ENCODE results near the gene CDC42SE1. TPM values are rescaled to one million over a fixed set of nuclear protein-coding genes. Genes with fewer than 3 reads are reported as not detected.

The CDC42SE1 gene
- total RNA-seq, 1 experiment from 2014 or later = 60.8 TPM

DNA sequence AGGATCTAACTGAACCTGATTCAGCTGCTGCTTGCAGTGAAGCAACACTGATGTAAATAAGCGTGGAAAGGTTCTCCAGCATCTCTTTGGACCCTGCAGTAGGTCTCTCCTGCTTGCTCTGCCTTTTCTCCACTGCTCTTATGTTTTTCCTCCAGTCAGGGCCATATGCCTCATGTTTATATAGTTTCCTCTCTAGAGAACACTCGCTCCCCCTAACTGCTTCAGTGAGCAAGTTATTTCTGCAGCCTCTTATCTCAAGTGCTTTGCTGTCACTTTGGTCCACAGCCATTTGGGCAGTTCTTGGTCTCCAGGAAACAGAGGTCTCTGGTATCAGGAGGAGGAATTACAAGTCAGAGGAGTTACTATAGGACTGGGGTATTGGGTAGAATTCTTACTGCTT, 45.9 kb downstream of the CDC42SE1 start:
- Histone ChIP-seq H3K9ac (ENCODE audit: low read length) (no peak overlapping the region), H3F3A (ENCODE audit: low read length, unreplicated experiment) (no peaks in the 10 kb centered on the region), H3K79me2 (ENCODE audit: low read length) (peaks cover 30% of the 10 kb centered on the region), H3K4me3 (ENCODE audit: low read length) (no peak overlapping the region), H3K27me3 (ENCODE audit: low read length) (no peaks in the 10 kb centered on the region), H3K27ac (ENCODE audit: low read length) (no peak overlapping the region), H3K4me1 (ENCODE audit: insufficient read depth, low read length) (peaks cover 15% of the 10 kb centered on the region), H4K20me1 (ENCODE audit: low read length) (no peaks in the 10 kb centered on the region), H3K36me3 (ENCODE audit: low read depth, low read length) (no peaks in the 10 kb centered on the region; the same call in 1 of the 2 replicates), H3K9me2 (replicated peaks; ENCODE audit: low read length) (no peaks in the 10 kb centered on the region), H3K4me2 (ENCODE audit: low read length) (no peak overlapping the region), H3K9me3 (ENCODE audit: low read length) (no peaks in the 10 kb centered on the region), H2AFZ (ENCODE audit: low read length) (no peak overlapping the region)
- intact Hi-C loops (cut with micrococcal nuclease) = no loop called here
- ChIA-PET CTCF (no interaction called here), POLR2A (ENCODE audit: unreplicated experiment) (interaction anchor here (0.6 kb wide), 1 partner anchor 12 kb away, joined by 4 read pairs; no protein-coding TSS in a partner anchor)
- no peak for TF ChIP-seq EZH2 (IDR thresholded peaks at IDR 0.05; ENCODE audit: low read length, unreplicated experiment)
- no peak for DNase-seq
- BruUV-seq (replicated peaks) = no TSS peak
- no peak for ATAC-seq

DNA sequence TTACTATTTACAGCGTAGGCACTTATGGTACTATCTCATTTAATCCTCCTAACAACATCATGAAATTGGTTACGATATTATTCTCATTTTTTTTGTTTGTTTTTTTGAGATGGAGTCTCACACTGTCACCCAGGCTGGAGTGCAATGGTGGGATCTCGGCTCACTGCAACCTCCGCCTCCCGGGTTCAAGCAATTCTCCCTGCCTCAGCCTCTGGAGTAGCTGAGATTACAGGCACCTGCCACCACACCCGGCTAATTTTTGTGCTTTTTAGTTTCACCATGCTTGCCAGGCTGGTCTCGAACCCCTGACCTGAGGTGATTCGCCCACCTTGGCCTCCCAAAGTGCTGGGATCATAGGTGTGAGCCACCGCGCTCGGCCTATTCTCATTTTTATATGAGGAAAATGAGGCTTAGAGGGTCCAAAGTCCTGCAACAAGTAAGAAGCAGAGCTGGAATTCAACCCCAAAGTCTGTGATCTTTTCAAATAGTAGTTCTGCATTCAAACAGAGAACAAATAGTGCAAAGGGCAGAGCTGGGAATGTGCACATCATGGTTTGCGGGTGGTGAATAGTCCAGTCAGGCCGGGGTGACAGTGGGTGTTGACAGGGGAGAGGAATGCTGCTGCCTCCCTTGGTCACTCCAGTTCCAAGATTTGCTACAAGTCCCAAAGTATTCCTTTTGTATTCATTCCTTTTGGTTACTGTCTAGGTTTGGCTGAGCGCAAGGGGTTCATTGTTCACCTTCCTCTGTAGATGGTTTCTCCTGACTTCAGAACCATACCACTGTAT, 46.5 kb downstream of the CDC42SE1 start:
- Histone ChIP-seq H3K79me2 (ENCODE audit: low read length) (peaks cover 32% of the 10 kb centered on the region), H3K9ac (ENCODE audit: low read length) (no peak overlapping the region), H2AFZ (ENCODE audit: low read length) (no peak overlapping the region), H3K36me3 (ENCODE audit: low read depth, low read length) (no peaks in the 10 kb centered on the region; the same call in 1 of the 2 replicates), H4K20me1 (ENCODE audit: low read length) (no peaks in the 10 kb centered on the region), H3K27ac (ENCODE audit: low read length) (no peak overlapping the region), H3F3A (ENCODE audit: low read length, unreplicated experiment) (no peaks in the 10 kb centered on the region), H3K27me3 (ENCODE audit: low read length) (no peaks in the 10 kb centered on the region), H3K4me3 (ENCODE audit: low read length) (no peak overlapping the region), H3K4me1 (ENCODE audit: insufficient read depth, low read length) (peaks cover 17% of the 10 kb centered on the region), H3K4me2 (ENCODE audit: low read length) (no peak overlapping the region), H3K9me3 (ENCODE audit: low read length) (no peaks in the 10 kb centered on the region), H3K9me2 (replicated peaks; ENCODE audit: low read length) (no peaks in the 10 kb centered on the region)
- ATAC-seq (no peak), DNase-seq (no peak)
- TF ChIP-seq, protein P1, sequence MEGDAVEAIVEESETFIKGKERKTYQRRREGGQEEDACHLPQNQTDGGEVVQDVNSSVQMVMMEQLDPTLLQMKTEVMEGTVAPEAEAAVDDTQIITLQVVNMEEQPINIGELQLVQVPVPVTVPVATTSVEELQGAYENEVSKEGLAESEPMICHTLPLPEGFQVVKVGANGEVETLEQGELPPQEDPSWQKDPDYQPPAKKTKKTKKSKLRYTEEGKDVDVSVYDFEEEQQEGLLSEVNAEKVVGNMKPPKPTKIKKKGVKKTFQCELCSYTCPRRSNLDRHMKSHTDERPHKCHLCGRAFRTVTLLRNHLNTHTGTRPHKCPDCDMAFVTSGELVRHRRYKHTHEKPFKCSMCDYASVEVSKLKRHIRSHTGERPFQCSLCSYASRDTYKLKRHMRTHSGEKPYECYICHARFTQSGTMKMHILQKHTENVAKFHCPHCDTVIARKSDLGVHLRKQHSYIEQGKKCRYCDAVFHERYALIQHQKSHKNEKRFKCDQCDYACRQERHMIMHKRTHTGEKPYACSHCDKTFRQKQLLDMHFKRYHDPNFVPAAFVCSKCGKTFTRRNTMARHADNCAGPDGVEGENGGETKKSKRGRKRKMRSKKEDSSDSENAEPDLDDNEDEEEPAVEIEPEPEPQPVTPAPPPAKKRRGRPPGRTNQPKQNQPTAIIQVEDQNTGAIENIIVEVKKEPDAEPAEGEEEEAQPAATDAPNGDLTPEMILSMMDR (conservative IDR thresholded peaks at IDR 0.05; ENCODE audit: low read depth, low read length) = no peak
- no peak for TF ChIP-seq EZH2 (IDR thresholded peaks at IDR 0.05; ENCODE audit: low read length, unreplicated experiment)
- no peak for TF ChIP-seq EZH2phosphoT487 (IDR thresholded peaks at IDR 0.05; ENCODE audit: borderline replicate concordance, low read length)
- ChIA-PET CTCF (no interaction called here), POLR2A (ENCODE audit: unreplicated experiment) (interaction anchor here (0.6 kb wide), 1 partner anchor 11 kb away, joined by 4 read pairs; no protein-coding TSS in a partner anchor)
- intact Hi-C loops (cut with micrococcal nuclease) = no loop called here
- BruUV-seq (replicated peaks) = no TSS peak

DNA sequence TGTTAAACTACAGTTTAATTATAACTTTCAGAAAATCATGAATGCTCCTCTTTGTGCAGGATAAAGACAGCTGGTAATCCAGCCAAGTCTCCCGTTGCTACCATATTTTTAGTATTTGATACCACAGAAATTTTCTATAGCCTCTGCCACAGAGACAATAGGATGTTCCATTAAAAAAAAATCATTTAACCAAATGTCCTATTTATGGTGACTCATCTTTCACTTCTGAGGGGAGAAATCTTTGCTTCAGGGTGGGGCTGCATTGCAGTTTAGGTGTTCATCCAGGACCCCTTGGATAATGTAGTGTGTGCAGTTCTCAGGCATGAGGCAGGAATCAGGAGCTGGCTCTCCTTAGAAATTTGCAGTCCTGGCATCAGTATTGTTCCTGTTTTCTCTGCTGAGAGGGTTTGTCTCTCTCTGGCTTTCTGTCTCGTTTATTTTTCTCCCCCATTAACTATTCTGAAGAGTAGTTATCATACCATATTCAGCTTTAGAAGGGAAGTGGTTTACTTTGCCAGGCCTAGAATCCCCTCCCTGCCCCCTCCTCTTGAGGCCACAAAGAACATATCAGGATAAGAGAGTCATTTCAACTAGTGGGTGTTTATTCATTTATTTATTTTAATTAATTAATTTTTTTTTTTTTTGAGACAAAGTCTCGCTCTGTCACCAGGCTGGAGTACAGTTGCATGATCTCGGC, 48.1 kb downstream of the CDC42SE1 start:
- DNase-seq (no peak), ATAC-seq (no peak)
- Histone ChIP-seq H4K20me1 (ENCODE audit: low read length) (no peaks in the 10 kb centered on the region), H3K9ac (ENCODE audit: low read length) (no peak overlapping the region), H3K27me3 (ENCODE audit: low read length) (no peaks in the 10 kb centered on the region), H3K9me2 (replicated peaks; ENCODE audit: low read length) (no peaks in the 10 kb centered on the region), H3K27ac (ENCODE audit: low read length) (no peak overlapping the region), H3K4me2 (ENCODE audit: low read length) (no peak overlapping the region), H3K79me2 (ENCODE audit: low read length) (peaks cover 32% of the 10 kb centered on the region), H3F3A (ENCODE audit: low read length, unreplicated experiment) (peaks cover 6% of the 10 kb centered on the region), H2AFZ (ENCODE audit: low read length) (no peak overlapping the region), H3K9me3 (ENCODE audit: low read length) (no peaks in the 10 kb centered on the region), H3K36me3 (ENCODE audit: low read depth, low read length) (no peaks in the 10 kb centered on the region), H3K4me3 (ENCODE audit: low read length) (no peak overlapping the region), H3K4me1 (ENCODE audit: insufficient read depth, low read length) (peaks cover 30% of the 10 kb centered on the region)
- ChIA-PET POLR2A (ENCODE audit: unreplicated experiment) (interaction anchor here (0.7 kb wide), 1 partner anchor 167 kb away, joined by 7 read pairs; no protein-coding TSS in a partner anchor), CTCF (no interaction called here)
- intact Hi-C loops (cut with micrococcal nuclease) = no loop called here
- TF ChIP-seq EZH2 (IDR thresholded peaks at IDR 0.05; ENCODE audit: low read length, unreplicated experiment) (no peak), EZH2phosphoT487 (IDR thresholded peaks at IDR 0.05; ENCODE audit: borderline replicate concordance, low read length) (no peak)
- TF ChIP-seq, protein P1 (conservative IDR thresholded peaks at IDR 0.05; ENCODE audit: low read depth, low read length) = no peak
- BruUV-seq (replicated peaks) = no TSS peak
